HG03045 (cell line): ENCODE measurements around the gene AQP2.

Source experiments
- ATAC-seq: cut with Tn5 transposase; IDR thresholded peaks from one replicate; pipeline ENCODE4 v1.9.1; 2021; ENCODE audit warnings: mild to moderate bottlenecking, moderate library complexity; ENCODE audit not compliant: unreplicated experiment

Gene AQP2, protein sequence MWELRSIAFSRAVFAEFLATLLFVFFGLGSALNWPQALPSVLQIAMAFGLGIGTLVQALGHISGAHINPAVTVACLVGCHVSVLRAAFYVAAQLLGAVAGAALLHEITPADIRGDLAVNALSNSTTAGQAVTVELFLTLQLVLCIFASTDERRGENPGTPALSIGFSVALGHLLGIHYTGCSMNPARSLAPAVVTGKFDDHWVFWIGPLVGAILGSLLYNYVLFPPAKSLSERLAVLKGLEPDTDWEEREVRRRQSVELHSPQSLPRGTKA

DNA sequence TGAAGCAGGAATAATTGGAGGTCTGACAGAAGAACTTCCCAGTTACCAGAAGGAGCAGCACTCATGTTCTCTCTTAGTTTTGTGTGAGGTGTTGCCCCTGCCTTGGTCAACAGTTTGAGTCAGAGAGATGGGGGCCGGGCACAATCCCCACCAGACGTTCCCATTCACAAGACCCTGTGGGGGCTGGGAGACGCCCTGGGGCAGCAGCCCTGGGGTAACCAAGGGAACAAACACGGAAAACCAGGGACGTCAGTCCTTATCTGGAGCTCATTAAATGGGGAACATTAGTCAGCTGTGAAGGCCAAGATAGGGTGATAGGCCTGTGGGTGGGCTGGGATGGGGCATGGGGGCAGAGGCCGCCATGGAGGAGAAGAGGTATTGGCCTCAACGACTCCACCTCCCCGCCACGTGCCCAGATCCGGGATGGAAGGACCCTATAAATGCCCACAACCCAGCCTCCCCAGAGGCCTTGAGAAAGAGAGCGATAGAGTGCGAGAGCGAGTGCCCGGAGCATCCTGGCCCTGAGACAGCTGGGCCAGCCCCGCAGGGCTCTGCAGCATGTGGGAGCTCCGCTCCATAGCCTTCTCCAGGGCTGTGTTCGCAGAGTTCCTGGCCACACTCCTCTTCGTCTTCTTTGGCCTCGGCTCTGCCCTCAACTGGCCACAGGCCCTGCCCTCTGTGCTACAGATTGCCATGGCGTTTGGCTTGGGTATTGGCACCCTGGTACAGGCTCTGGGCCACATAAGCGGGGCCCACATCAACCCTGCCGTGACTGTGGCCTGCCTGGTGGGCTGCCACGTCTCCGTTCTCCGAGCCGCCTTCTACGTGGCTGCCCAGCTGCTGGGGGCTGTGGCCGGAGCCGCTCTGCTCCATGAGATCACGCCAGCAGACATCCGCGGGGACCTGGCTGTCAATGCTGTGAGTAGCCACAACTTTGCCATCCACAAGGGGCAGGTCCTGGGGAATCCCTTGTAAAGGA, at the start of gene AQP2:
Gene AQP2 (plus strand): TSS at position 465 of the 979 bp plus-strand sequence. CDS start 94 bp downstream, at position 559.
- ATAC-seq, result no peak

DNA sequence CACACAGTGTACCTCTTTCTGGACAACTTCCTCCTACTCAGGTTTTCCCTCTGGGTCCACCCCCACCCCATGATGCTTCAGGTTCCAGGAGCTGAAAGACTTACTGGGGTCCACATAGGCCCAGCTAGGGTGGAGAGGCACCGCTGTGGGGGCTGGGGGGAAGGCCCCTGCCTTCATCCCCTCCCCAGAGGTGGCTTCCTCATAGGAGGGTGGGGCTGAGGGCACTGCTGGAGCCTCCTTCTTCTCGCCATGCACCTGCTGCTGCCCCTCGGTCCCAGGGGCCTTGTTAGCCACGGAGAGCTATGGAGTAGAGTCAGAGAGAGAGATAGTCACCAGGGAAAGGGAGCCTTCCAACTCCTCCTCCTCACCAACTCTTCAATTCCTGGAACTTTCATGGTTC, 49.5 kb upstream of the AQP2 start:
- no peak for ATAC-seq

DNA sequence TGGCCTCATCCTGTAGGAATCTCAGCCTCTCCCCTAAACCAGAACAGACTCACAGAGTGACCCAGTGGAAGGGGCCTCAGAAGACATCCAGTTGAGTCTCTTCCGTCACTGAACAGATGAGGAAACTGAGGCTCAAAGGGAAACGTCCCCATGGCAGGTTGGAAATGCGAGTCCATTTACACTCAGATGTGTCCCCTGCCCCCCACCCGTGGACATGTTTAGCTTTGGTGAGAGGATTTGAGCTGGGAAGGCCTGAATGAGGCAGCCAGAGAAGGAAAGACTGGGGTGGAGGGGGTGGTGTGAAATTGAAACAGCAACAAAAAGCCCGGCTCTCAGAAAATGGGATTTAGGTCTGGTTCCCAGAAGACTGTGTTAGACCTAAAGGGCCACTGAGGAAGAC, 48.6 kb upstream of the AQP2 start:
- no peak for ATAC-seq

DNA sequence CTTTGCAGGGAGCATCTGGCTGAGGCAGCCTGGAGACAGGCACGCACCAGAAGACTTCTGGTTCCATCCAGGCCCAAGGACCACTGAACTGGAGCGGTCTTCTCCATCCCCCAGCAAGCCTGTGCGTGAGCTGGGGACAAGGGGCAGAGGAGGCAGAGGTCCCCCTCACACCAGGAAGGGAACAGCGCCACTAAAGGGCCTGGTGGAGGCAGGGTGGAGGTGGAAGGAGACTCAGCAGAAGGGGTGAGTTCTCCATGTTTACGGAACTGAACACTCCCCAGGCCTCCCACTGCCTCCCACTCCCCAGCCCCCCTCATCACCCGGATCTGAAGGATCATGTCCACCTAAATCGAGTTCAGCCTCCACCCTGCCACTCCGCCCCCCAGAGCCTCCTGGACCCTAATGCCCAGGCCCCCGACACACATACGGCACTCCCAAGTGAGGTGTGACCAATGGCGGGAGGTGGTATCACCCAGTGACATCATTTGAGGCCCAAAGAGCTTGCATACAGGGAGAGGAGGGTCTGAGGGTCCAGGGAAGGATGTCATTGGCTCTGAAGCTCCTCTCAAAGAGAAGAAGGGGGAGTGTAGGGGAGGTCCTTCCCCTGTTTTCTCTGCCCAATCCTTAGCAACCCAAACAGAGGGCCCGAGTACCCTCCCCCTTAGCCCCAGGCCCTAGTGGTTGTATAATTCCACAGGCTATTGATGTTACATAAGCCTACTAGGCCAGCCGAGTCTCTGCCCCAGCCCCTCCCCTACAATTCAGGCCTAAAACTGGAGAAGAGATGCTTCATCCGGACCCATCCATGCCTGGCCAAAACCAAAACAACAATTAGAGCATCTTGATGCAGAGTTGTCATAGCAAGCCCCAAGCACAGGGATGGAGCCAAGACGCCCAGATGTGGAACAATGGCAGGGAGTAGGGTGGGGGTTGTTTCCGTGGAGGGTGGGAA, 47.9 kb upstream of the AQP2 start:
- ATAC-seq, result no peak

DNA sequence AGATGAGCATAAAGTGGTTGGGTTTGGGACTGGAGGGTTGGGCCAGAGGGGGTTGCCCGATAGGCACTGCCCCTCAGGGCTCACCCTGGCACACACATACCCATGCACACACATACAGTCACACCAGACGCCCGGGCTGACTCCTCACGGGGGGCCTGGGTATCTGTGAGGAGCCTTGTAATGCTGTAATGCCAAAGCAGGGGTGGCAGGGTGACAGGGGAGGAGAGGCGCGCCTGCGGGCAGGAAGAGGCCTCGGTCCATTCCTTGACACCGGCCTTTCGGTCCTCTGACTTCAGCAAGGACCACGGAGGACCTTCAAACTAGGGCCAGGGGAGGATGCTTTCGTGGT, 47.2 kb upstream of the AQP2 start:
- ATAC-seq, result no peak

DNA sequence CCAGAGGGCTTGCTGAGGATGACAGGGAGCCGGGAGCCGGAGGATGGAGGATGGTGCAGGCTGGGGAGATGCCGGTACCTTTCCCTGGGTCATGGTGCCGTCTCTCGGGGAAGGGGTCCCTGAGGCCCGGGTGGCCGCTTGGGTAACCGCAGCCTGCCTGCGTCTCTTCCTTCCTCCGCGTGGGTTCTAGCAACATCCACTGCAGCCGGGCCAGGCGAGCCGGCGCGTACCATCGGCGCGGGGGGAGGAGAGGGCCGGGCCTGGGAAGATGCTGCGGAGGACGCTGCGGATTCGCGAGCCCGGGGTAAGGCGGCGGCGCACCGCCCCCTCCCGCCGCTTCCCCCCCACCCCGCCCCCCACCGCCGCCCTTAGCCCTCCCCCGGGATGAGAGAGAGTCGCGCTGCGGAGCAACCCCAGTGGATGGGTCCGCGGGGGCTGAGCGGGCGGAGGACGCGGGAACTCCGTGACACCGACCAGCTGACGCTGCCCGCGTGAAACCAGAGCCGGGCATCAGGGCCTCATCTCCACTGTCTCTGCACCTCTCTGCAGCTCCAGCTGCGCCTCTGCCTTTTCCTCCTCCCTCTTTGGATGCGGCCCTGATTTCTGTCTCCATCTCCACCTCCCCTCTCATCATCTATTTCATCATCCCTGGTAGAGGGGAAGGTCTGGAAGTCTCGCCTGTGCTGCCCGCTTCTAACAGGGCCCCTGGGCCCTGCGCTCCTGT, 46.7 kb upstream of the AQP2 start, which contains the start of gene FAIM2:
Gene FAIM2 (minus strand): TSS at position 201 of the 724 bp plus-strand sequence. CDS start 108 bp downstream, at position 93.
- no peak for ATAC-seq

DNA sequence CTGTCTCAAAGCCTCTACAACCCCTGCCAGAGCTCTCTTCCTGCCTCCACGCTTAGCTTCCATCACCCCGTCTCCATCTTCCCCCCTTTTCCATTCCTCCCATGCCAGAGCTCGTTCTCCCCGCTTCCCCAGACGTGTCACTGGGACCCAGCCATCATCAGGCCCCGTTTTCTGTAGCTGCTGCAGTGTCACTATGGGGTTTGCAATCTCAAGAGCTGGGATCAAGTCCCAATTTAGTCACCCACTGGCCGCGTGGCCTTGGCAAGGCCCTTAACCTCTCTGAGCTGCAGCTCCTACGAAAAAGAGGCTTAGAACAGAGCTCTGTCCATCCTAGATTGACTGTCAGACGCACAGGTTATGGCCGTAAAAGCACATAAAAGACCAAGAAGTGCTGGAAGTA, 45.9 kb upstream of the AQP2 start:
- no peak for ATAC-seq

DNA sequence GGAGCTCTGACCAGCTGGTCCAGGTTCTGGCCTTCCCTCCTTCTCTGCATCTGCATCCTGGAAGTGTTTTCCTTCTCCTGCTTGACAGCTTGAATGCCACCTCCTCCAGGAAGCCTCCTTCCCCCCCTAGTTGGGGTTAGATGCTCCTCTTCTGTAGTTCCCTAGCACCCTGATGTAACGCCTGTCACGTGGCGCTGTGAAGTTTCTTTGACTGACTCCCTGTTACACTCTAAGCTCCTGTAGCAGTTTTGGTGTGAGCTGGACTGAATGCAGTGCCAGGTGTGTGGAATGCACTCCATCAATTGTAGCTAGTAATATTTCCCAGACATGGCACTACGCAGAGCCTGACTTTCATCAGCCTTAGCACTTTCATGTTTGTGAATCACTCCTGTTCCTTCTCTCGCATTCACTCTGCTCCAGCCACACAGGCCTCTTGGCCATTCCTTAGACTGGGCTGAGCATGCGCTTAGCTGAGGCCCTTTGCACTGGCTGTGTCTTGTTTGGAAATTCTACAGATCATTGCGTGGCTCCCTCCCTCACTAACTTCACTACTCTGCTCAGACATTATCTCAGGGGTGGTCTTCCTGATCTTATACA, 44.7 kb upstream of the AQP2 start:
- no peak for ATAC-seq

DNA sequence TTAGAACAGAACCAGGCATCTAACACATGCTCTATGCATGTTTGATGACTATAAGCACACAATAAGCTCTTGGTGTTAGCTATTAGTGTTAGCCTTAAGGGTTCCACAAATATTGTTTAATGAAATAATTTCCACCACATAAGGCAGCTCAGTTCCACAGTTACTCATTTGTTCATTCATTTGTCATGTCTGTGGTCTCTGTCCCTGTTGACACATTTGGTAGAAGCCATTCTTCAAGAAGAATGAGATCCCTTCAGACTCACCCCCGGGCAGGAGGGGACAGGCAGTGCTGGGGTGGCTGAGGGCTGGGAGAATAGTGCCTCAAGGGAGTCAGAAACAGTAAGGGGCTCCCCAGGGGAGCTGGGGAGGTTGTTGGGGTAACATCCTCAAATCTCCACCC, 43.2 kb upstream of the AQP2 start:
- ATAC-seq, result no peak

DNA sequence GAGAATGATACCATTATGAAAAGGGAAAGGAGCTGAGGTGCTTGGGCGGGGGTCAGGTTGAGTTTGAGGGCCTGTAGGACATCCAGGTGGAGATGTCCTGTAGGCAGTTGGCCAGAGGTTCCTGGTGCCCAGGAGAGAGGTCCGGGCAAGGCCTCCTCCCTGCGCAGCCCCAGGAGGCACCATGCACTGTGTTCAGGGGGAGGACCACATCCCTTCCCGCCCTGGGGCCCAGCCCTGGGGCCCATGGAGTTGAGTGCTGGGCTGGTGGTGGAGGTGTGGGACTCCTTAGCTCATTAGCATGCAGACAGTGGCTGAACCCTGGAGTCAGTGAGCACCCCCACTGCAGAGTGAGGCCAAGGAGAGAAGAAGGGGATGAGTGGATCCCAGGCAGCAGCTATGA, 41.2 kb upstream of the AQP2 start:
- no peak for ATAC-seq

DNA sequence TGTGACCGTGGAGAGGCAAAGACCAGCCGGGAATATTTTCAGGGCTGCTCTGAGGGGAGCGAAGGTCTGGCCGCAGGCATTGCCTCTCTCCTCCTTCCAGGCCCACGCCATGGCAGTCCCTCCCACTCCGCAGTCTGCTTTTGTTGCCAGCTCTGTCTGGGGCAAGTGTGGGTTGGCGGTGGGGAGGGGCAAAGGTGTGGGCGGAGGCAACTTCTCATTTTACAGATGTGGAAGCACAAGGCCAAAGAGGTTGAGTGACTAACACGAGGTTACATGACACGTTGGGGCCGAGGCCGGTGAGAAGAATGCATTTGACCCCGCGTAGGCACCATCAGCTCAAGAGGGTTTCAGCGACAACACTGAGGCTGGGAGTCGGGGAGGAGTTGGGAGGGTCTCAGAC, 40.7 kb upstream of the AQP2 start:
- no peak for ATAC-seq

DNA sequence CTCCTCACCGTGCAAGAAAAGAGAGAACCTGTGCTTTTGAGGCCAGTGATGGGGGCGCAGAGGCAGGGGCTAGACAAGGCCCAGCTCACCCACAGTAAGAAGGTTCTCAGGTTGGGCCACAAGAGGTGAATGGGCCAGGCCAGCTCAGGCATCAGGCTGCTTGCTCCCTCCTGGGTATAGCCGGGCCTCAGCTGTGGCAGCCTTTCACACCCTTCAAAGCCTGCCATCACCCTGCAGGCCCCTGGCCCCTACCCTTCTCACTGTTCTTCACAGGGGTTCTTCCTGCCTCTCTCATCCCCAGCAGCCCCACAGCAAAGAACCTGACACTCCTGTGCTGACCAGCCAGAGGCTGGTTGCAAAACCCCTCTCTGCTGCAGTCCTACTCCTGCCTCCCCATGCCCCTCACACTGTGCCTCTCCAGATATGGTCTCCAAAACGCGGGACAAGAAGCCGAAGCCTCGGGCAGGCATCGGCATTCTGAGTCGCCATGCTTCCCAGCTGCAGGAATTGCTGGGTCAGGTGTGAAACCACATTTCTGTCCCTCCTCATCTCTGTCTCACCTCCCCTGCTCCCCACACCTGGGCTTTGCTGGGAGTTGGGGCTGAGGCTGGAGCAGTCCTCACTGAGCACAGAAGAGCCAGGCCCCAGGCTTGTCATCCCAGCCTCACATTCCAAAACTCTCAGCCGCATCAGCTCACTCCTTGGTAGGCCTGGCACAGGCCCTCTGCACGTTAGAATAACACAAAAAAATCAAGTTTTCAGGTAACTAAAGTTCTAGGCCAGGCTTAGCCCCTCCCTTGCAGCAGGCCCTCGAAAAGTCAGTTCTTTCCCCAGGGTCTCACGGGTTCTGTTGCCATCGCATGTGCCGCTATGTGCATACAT, 40.0 kb upstream of the AQP2 start:
- ATAC-seq, result no peak

DNA sequence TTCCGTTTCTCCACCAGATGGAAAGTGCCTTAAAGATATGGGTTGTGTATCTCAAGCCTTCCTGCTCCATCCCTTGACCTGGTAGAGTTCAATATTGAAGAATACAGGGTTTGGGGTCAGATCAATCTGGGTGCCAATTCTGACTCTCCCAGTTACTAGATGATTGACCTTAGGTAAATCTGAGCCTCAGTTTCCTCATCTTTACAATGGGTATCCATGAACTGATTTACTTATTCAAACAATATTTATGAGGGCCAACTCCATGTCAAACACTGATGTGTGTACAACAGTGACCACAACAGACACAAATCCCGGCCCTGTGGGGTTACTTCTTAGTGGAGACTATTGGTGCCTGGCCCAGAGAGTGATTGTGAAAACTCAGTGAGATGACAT, 39.3 kb upstream of the AQP2 start:
- no peak for ATAC-seq

DNA sequence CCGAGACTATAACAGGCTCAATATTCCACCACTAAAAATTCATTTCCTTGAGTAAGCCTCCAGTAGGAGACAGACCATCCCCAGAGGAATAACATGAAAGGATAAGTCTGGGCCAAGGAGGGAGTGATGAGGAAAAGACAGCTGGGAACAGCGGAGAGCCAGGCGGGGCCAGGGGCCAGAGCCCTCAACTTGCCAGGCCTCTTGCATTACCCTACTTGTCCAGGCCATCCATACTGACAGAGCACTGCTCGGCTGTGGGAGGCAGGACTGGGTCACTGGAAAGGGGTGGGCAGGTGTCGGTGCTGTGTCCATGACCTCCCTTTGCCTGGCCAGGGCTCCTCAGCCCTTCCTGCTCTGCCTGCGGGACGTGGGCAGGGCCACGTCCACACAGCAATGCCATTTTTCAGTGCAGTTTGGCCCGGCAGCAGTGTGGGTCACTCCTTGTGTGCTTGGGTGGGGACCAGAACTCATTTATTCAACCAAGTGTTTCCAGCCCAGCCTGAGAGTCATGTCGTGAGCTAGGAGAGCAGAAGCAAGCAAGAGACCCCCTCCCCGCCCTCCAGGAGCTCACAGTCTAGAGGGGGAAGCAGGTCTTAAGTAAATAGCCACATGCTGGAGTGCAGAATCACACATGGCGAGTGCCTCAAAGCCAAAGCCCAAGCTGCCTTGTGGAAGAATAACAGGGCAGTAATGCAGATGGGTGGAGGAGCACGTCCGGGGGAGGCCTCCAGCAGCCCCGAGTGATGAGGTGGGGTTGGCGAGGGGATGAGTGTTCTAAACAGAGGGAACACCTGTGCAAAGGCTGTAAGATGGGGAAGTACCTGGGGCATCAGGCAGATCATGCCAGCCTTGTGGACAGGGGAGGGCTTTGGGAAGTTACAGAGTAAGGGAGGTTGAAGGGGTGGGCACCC, 37.9 kb upstream of the AQP2 start:
- ATAC-seq, result no peak

DNA sequence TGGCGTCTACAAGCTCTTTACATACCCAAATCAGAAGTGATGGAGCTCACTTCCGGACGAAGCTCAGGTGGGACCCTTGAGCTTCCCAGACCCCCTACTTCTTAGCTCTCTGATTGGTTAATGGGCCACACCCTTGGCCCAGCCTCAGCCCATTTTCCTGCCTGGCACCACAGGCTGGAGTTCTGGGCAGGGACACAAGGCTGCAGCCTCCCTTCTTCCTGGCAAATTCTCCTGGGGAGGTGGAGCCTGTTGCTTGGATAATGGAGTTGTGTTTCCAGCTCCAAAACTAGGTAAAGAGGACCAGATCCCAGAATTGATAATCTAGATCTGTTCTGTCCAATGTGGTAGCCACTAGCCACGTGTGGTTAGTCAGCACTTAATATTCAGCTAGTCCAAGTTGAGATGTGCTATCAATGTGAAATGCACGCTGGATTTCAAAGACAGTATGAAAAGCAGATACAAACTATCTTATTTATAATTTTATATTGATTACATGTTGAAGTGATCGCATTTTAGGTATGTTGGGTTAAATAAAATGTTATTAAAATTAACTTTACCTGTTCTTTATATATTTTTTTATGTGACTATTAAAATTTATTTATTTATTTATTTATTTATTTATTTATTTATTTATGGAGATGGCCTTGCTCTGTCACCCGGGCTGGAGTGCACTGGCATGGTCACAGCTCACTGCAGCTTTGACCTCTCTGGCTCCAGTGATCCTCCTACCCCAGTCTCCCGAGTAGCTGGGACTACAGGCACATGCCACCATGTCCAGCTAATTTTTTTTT, 34.2 kb upstream of the AQP2 start:
- ATAC-seq, result no peak

DNA sequence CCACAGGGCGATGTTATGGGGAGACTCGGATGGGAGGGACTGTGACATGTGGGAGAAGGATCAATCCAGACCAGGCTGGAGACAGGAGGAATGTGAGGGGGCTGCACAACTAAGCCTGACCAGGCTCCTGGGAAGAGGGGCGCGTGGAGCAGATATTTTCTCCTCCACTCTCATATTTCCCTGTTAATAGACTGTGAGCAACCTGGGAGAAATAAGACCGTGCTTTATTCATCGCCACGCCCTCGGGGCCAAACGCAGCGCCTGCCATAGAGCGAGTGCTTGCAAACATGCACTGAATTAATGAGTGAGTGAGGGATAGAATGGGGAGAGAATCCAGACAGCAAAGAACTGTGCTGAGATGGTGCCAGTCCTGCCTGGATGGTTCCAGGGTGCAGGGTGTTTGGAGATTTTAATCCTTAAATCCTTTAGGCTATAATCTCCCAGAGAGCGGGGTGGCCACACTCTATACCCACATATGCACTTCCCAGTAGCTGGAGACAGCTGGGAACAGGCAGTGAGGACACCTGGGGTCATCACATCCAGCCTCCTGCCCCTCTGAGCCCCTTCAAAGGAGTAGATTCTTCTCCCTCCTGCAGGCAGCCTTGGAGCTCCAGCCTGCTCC, 33.3 kb upstream of the AQP2 start:
- no peak for ATAC-seq

DNA sequence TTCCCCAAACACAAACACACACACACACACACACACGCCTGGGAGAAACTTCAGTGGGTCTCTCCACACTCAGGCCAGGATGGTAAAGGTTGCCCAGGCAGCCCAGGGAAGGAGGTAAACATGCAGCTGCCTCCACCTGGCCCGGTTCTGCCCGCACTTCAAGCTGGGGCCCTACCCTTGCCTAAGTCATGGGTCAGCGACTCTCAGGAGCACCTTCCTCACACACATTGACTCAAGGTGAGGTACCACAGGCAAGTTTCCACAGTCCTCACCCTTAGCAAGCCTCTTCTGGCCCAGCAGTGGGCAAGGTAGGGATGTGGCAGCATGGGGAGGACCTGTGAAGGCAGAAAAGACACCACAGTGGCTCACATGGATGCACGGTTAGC, 32.8 kb upstream of the AQP2 start:
- no peak for ATAC-seq
